HG03439 (cell line): ENCODE data around the gene PARVA.

ENCODE experiments used
- ATAC-seq: cut with Tn5 transposase; IDR thresholded peaks from one replicate; pipeline ENCODE4 v1.9.1; 2021; ENCODE audit warnings: mild to moderate bottlenecking, moderate library complexity; ENCODE audit not compliant: unreplicated experiment

Gene PARVA

DNA sequence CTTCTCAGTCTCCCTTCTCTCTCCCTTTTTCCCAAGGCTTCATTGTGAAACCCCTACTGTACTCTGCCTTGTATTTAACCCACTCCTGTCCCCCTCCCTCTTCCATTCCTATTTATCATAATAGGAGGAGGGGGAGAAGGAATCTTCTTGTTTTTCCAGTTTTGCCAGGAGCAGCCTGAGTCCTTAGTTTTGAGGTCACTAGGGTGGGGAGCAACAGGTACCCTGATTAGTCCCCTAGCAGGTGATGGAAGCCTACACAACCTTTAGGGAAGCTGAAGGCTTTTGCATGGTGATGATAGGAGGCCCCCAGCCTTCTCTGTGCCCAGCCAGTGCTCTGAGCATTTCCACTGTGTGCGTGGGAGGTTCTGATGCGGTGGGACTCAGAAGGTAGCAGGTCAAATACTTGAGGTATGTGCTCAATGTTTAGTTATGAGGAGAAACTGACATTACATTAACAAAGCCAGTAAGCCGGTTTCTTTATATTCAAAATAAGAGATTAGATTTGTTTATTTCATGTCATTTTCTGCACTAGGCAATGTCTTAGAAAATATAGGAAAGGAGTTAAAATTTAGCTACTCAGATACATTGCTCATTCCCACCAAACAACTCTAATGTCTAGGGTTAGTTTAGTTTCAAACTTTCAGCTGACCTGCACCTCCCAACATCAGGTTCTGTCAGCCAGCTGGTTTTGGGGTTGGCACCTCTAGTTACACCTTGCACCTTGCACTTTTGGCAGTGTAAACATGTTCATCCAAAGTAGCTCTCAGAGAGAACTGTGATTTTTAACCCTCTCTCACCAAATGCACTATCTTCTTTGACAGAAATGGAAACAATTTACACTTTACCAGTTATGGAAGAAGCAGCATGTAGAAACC lies 26.0 kb downstream of the PARVA start:
- no peak for ATAC-seq

GRCh38 chr11:12403997-12404350 lies 26.6 kb downstream of the PARVA start:
- no peak for ATAC-seq

DNA sequence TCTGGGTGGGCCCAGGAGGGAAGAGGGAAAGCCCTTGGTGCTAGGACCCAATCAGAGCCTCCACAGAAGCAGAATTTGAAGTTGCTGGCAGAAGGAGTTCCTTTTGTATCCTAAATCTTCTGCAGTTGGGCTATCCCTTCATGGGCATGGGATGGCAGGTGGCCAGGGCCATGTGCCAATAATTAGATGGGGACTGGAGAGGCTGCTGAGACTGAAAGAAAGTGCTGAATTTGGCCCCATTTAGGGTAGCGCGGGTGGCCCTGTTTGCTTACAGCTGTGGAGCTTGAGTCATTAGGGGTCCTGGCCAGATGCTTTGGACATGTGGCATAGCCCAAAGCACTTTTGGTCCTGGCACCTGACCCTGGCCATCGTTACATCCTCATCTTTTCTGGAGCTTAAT lies 27.1 kb downstream of the PARVA start:
- ATAC-seq, result no peak

- ATAC-seq, result no peak
These were observed 30.9 kb downstream of the PARVA start for GRCh38 chr11:12408156-12408770.

DNA sequence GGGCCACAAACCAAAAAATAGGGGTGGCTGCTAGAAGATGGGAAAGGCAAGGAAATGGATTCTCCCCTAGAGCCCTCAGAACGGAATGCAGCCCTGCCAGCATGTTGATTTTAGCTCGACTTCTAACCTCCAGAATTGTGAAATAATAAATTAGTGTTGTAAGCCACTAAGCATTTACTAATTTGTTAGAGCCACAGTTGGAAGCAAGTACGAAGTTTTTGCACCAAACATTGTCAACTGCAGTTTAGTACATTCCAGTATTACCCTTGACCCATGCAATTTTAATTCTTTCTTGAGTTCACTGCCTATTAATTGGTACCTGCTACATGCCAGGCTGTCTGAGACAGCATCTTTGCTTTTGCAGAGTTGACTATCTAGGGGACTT lies 32.2 kb downstream of the PARVA start:
- no peak for ATAC-seq

- no peak for ATAC-seq
These were observed 32.8 kb downstream of the PARVA start for GRCh38 chr11:12410006-12410728.

DNA sequence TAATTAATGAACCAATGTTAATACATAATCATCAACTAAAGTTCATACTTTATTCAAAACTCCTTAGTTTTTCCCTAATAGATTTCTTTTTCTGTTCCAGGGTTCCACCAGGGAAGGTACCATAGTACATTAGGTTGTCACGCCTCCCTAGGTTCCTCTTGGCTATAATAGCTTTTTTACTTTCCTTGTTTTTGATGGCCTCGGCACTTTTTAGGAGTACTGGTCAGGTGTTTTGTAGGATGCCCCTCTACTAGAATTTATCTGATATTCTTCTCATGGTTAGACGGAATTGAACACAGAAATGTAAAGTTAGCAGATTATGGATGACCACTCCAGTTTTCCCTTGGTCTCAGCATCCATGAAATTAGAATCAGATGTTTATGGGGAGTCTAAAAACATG lies 34.0 kb downstream of the PARVA start:
- no peak for ATAC-seq

DNA sequence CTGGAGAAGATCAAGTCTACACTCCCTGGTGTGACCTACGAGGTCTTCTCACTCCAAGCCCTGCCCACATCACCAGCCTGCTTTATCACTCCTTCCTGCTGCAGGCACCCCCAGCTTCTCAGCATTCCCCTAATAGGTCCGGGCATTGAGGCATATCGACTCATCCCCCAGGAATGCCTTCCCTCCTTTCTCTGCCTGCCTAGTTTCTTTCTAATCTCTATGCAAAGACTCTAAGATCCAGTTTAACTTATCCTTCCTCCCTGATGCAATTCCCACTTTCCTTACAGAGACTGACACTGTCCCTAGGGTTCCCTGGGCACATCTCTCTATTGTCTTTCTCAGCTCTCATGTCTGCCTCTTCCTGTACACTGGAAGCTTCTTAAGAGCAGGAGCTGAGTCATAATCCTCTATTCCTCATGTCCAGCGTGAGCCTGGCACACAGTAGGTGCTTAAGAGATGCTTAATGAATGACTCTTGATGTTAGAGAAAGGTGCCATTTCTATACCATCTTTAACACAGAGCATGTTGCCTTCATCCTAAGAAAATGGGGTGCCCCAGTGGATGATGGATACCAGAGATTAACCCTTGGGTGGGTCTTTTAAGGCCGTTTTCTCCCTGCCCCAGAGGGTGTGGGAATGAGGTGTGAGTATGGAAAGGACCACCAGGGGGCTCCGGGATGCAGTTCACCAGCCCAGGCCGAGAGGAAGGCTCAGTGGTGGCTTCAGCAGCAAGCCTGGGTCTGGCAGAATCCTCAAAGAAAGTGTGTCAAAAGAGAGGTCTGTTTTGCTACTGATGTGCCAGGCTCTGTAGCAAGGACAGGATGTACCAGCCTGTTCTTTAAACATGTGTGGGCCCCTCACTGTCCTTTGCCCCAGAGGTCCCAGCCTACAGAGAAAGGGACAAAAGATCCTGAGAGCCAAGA lies 34.7 kb downstream of the PARVA start:
- no peak for ATAC-seq

GRCh38 chr11:12413141-12414052 lies 36.0 kb downstream of the PARVA start:
- ATAC-seq, result no peak

DNA sequence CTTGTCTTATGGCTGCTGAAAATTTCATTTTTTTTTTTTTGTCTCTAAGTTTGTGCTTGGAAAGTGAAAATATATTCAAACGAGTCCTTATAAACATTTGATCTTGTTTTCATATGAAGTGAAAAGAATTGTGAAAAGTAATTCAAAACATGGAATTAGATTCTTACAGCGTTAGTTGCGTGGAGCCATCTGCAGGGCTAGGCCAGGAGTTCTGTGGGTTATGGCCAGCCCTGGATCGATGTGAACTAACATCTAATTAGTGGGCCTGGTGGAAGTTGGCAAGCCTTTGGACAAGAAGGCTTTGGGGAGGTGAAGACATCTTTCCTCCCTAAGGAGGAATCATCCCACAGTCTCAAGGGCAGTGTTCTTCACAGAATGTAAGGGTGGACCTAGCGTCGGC lies 37.2 kb downstream of the PARVA start:
- no peak for ATAC-seq

DNA sequence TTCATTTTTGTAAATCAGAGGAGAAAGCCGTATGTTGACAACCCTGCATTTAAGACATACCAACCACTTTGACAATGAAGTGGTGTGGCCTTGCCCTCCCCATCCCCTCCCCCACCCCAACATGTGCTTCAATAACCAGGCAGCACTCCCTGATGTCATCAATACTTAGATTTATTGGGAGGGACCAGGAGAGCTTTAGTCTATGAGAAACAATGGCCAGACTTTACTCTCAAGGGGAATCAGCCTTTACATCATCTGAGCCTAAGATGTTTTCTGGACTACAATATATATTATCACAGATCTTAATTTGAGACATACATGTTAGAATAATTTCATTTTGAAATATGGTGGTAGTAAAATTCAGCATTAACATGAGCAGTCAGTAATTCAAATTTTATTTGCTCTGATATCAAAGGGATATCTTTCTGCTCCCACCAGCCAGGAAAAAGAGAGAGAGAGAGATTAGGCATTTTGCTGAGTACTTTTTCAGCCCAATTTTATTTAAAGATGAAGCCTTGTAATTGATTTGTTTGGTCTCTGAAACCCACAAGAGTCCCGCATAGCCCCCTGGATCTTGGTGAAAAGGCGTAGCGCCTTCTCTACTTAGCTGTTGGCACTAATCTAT lies 38.1 kb downstream of the PARVA start:
- ATAC-seq, result no peak

GRCh38 chr11:12416552-12416951 lies 39.2 kb downstream of the PARVA start:
- no peak for ATAC-seq

DNA sequence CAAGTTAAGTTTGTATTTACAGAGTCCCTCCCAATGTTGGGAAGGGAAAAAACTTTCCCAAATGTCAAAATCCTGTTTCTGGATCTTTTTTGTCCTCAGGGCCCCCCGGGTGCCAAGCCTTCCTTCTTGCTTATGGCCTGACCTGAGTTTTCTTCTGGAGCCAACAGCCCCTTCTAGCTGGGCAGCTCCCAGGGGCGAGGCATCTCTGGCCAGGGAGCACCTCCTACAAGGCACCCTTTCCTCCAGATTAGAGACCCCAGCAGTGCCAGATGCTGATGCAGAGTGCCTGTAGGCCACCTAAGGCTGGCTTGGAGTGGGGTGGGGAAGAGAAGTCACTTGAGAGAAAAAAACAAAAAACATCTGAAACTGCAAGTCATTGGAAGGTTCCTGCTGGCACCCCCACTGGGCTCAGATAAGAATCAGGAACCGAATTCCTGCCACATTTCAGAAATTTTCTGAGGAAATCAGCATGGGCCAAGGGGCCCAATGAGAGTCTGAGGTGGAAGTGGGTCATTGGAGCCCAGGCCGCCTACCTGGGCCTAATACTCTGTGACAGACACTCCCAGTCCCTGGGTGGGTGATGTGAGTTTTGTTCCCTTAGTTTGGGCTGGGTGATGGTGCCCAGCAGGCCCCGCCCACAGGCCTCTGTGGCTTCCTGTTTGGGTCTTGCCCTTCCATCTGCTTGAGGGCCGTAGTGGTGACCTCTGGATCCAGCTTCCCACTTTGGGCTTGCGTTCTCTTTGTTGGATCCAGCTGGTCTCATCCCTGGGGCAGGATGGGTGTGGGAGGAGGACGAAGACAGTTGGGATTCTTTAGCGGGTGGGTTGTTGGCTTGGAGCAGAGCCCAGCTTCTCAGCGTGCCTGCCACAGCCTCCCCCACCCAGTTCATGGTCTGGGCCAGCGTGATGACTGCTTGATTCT lies 40.6 kb downstream of the PARVA start:
- ATAC-seq, result no peak

- no peak for ATAC-seq
These were observed 42.7 kb downstream of the PARVA start for GRCh38 chr11:12420040-12420439.

GRCh38 chr11:12420706-12421105 lies 43.3 kb downstream of the PARVA start:
- ATAC-seq, result no peak

DNA sequence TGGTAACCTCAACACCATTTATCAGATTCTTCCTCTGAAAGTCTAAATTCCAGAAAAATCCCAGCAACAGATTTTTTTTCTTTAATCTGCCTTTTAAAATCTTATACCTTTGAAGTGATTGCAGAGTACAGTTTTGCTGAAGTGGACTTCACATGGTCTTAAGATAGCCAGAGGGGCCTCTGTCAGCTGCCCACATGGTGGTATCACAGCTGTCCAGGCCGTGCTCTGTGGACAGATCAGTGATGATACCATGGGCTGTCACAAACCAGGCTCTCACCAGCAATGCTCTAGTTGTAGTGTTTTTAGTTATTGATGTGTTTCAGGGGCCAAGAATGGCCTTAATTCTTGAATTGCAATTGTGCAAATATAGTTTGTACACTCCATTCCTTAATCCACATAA lies 44.0 kb downstream of the PARVA start:
- no peak for ATAC-seq

- no peak for ATAC-seq
These were observed 48.8 kb downstream of the PARVA start for GRCh38 chr11:12426176-12426575.

- ATAC-seq, result no peak
These were observed 51.8 kb downstream of the PARVA start for GRCh38 chr11:12429155-12429554.
